GOT3 (cell line): ENCODE data around the gene RBM41.

Experiments
- DNase-seq: peaks from one replicate; lab custom pipeline; 2025; ENCODE audit warnings: mixed read lengths; lab: John Stamatoyannopoulos, UW

RBM41 gene

DNA sequence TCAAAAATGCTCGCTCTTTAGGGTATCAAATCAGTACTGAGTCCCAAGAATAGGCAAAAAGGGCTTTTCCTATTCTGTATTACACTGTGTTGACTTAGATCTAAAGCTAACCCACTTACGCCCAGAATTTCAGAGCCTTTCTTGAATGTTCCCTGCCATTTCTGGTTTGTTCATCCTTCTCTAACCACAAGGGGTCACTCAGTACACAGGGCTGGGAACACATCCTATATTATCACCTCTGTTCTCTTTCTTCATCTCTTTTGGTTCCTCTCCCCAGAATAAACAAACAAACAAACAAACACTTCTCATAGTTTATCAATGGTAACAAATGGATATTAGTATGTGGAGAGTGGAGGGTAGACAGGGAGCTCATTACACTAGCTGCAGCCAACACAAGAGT, 93.1 kb downstream of the RBM41 start:
- DNase-seq, result no peak

DNA sequence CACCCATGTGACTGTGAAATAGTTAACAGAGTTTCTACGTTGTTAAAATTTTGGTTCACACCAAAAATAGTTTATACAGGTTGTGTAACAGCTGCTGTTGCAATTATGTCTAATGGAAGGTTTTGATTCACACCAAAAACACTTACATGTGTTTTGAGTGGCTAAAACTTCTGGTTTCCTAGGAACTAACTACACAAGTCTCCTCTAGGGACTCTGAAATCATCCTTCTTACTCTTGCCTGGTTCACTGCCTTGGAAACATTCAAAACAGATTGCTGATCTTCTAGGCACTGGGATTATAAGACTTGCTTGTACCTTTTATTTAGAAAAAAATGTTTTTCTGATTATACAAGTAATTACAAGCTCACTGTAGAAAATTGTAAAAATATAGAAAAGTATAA, 103.7 kb downstream of the RBM41 start:
- no peak for DNase-seq
